C4-2B (cell line): Measurements from ENCODE around the gene BRPF1.

ENCODE experiments used
- CTCF ChIP-seq: fragments of 450-650 bp; conservative IDR thresholded peaks from 2 replicates; pipeline ENCODE4 v1.5.1; 2017; ENCODE audit warnings: mild to moderate bottlenecking
- ZFX ChIP-seq: fragments of 450-650 bp; IDR thresholded peaks from 2 replicates; pipeline ENCODE4 v1.6.1; 2017

DNA sequence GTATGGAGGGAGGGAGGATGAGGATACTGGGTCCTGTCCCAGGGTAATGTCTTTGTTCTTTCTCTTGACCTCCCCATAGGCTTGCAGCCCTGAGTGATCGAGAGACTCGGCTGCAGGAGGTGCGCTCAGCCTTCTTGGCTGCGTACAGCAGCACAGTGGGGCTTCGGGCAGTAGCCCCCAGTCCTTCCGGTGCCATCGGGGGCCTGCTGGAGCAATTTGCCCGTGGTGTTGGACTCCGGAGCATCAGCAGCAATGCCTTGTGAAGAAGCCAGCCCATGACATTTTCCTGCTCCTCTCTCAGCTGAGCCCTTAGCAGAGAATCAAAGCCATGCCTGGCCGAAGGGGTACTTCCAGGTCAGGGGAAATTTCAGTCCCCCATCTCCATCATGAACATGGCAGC lies 29.8 kb upstream of the BRPF1 start:
- no peak for TF ChIP-seq CTCF
- no peak for TF ChIP-seq ZFX
